Panc1 (cell line): ENCODE results near the gene CABP5. TPM values are rescaled to one million over a fixed set of nuclear protein-coding genes. Genes with fewer than 3 reads are reported as not detected.

ENCODE experiments used
- ATAC-seq: fragments of 200-7000 bp; cut with Tn5 transposase; 2 replicates; pipeline ENCODE4 v1.9.1; 2020; ENCODE audit warnings: mild to moderate bottlenecking, moderate library complexity
- BruUV-seq: library from RNA; stranded (reverse); fragments of 400-500 nt; replicated peaks from 2 replicates; lab custom pipeline; 2021; lab: Mats Ljungman, UMichigan
- CTCF ChIA-PET: fragments of 300-600 bp; sonication (Branson Sonifier 250); formaldehyde crosslinking; loops from one replicate; lab custom pipeline; 2022; ENCODE audit warnings: antibody characterized with exemption; lab: Charles Lee
- POLR2A ChIA-PET: fragments of 300-600 bp; sonication (Branson Sonifier 250); formaldehyde crosslinking; loops from one replicate; lab custom pipeline; 2022; ENCODE audit warnings: antibody characterized with exemption; lab: Charles Lee
- DNase-seq: peaks from one replicate; pipeline ENCODE4 v3.0.0-alpha.2; 2010; ENCODE audit warnings: low read depth, low spot score
- H3K27ac ChIP-seq: 2 replicates; pipeline ENCODE4 v1.5.1; 2011; ENCODE audit warnings: mild to moderate bottlenecking, low read length, inconsistent platforms
- H3K27me3 ChIP-seq: fragments of 200-500 bp; sonication (Bioruptor generic); 2 replicates; pipeline ENCODE4 v1.6.0; 2014; ENCODE audit warnings: low read length, inconsistent platforms; ENCODE audit not compliant: control insufficient read depth, insufficient read depth
- H3K36me3 ChIP-seq: fragments of 200-500 bp; sonication (Bioruptor generic); 2 replicates; pipeline ENCODE4 v1.5.1; 2014; ENCODE audit warnings: inconsistent platforms, mild to moderate bottlenecking, low read length, moderate library complexity; ENCODE audit not compliant: control insufficient read depth, insufficient read depth
- H3K4me1 ChIP-seq: 2 replicates; pipeline ENCODE4 v1.5.1; 2011; ENCODE audit warnings: inconsistent platforms, mild to moderate bottlenecking, low read length, moderate library complexity; ENCODE audit not compliant: control insufficient read depth, insufficient read depth
- H3K4me3 ChIP-seq, 2 experiments: 2 replicates each; pipeline ENCODE4 v1.5.1; 2011 to 2012; ENCODE audit warnings: low read depth in 2 of 2, low read length in 2 of 2, mild to moderate bottlenecking in 2 of 2, inconsistent platforms in 1 of 2, moderate library complexity in 1 of 2
- H3K9me3 ChIP-seq: fragments of 200-500 bp; sonication (Bioruptor generic); 2 replicates; pipeline ENCODE4 v1.5.1; 2014; ENCODE audit warnings: low read depth, mild to moderate bottlenecking, inconsistent platforms, low read length, moderate library complexity; ENCODE audit not compliant: control insufficient read depth, insufficient read depth
- CTCF ChIP-seq: fragments of 450-650 bp; IDR thresholded peaks from 2 replicates; pipeline ENCODE4 v1.5.1; 2017; ENCODE audit warnings: mild to moderate bottlenecking
- POLR2AphosphoS5 ChIP-seq: IDR thresholded peaks from 2 replicates; pipeline ENCODE4 v1.6.1; 2012; ENCODE audit warnings: mild to moderate bottlenecking, low read depth, low read length, moderate library complexity
- REST ChIP-seq, 2 experiments: IDR thresholded peaks; 2 replicates each; pipeline ENCODE4 v1.6.1; 2011 to 2012; ENCODE audit warnings: low read depth in 2 of 2, control low read depth in 1 of 2, low read length in 1 of 2, mild to moderate bottlenecking in 1 of 2, moderate library complexity in 1 of 2; ENCODE audit not compliant: insufficient read depth in 1 of 2
- SIN3A ChIP-seq: IDR thresholded peaks from 2 replicates; pipeline ENCODE4 v1.6.1; 2012; ENCODE audit warnings: low read depth, mild to moderate bottlenecking, low read length, moderate library complexity, borderline replicate concordance; ENCODE audit not compliant: insufficient read depth
- TCF7L2 ChIP-seq: IDR thresholded peaks from 2 replicates; pipeline ENCODE4 v1.6.1; 2011; ENCODE audit warnings: mild to moderate bottlenecking, low read depth, low read length, inconsistent platforms
- in situ Hi-C: cut with HindIII; loops from 2 replicates; pipeline ENCODE4 v1.10.0; 2016; ENCODE audit warnings: low sequenced_read_pairs, low pct_unique_long_range_greater_than_20kb
- intact Hi-C: fragments of 100-400 bp; cut with micrococcal nuclease; formaldehyde crosslinking; loops from one replicate; pipeline ENCODE4 v1.10.0; 2022; ENCODE audit not compliant: unreplicated experiment
- total RNA-seq: library from RNA; stranded (reverse); gene quantifications from one replicate; pipeline ENCODE4 v1.2.1, GENCODE V29; 2021; ENCODE audit not compliant: unreplicated experiment

CABP5 gene
- total RNA-seq, 1 experiment from 2014 or later, result not detected

GRCh38 chr19:48060381-48060780 lies 16.5 kb upstream of the CABP5 start:
- Histone ChIP-seq H3K4me1 (no peaks in the 10 kb centered on the region), H3K27ac (no peak overlapping the region), H3K27me3 (no peaks in the 10 kb centered on the region), H3K4me3 (no peak overlapping the region), H3K36me3 (no peaks in the 10 kb centered on the region), H3K9me3 (no peaks in the 10 kb centered on the region)
- intact Hi-C loops, result no loop called here
- ChIA-PET CTCF (no interaction called here), POLR2A (no interaction called here)
- TF ChIP-seq CTCF (no peak), POLR2AphosphoS5 (no peak), REST (IDR thresholded peaks at IDR 0.05; ENCODE audit: insufficient read depth in 1 of 2, low read depth in 2 of 2, low read length in 1 of 2) (no peak), SIN3A (no peak), TCF7L2 (no peak)
- ATAC-seq (no peak), DNase-seq (no peak)
- in situ Hi-C loops, result no loop called here
- no TSS peak for BruUV-seq

- no peak for DNase-seq
- Histone ChIP-seq H3K27me3 (no peaks in the 10 kb centered on the region), H3K4me1 (no peaks in the 10 kb centered on the region), H3K27ac (no peak overlapping the region), H3K36me3 (no peaks in the 10 kb centered on the region), H3K9me3 (no peaks in the 10 kb centered on the region), H3K4me3 (no peak overlapping the region)
- TF ChIP-seq SIN3A, result no peak
- no peak for TF ChIP-seq REST (IDR thresholded peaks at IDR 0.05; ENCODE audit: insufficient read depth in 1 of 2, low read depth in 2 of 2, low read length in 1 of 2)
- in situ Hi-C loops (no loop called here), intact Hi-C loops (no loop called here)
- no TSS peak for BruUV-seq
- CTCF ChIA-PET, result no interaction called here
- no peak for ATAC-seq
- POLR2A ChIA-PET, result no interaction called here
These were observed 15.5 kb upstream of the CABP5 start for GRCh38 chr19:48059331-48059730.
